ENCODE data around the gene ABCC12.

GRCh38 chr16:48146710-48147109, 9.1 kb downstream of the ABCC12 start:
- TF ChIP-seq POLR2A (IDR thresholded peaks at IDR 0.05), result no peak
- TF ChIP-seq CTCF (IDR thresholded peaks at IDR 0.05), result no peak
- TF ChIP-seq POLR2AphosphoS5 (IDR thresholded peaks at IDR 0.05), result no peak

Measured in prostate gland (tissue), 2 donors.